NCI-H146 (cell line): ENCODE data around the gene C1orf21.

ENCODE experiments used
- DNase-seq: peaks from one replicate; lab custom pipeline; 2025; lab: John Stamatoyannopoulos, UW

The C1orf21 gene

DNA sequence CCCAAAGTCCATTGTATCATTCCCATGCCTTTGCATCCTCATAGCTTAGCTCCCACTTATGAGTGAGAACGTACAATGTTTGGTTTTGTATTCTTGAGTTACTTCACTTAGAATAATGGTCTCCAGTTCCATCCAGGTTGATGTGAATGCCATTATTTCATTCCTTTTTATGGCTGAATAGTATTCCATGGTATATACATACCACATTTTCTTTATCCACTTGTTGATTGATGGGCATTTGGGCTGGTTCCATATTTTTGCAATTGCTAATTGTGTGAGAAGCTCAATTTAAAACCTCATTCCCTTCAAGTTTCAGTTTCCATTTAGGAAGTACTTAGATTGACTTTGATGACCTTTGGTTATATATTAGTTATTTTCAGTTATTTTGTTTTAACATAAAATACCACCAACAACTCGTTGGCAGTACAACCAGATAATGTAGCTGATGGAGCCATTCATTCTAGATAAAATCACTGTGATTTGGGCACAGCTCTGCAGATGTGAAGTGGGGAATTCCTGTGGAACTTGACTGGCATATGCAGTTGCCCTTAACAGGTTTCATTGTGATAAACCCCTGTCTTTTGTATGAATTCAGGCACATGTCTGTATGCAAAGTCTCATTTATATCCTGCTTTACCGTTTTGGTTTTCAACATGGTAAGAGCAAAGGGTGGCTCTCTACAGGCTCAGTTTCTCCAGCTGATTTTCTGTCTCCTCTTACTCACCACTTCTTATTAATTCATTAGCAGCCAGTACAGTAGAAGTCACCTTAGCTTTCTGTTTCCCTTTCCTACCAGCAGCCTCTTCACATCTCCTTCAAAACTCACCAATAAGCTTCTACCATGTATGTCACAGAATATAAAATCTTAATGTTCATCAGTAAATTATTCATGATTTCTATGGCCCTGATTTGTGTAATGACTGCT, 170.9 kb downstream of the C1orf21 start:
- no peak for DNase-seq

DNA sequence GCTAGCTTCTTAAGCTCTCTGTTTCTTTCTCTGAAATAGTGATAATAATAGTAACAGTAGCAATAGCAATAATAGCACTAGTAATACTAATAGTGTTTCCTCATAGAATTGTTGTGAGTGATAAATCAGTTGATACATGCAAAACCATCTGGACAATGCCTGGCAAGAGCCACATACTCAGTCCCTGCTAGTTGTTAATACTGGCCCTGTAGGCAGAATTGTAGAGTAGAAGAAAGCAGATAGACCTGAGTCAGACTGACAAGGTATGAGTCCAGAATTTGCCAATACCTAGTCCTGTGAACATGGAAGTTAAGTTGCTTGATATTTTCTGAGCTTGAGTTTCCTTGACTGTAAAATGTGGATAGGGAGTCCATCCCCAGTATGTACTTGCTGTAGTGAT, 171.9 kb downstream of the C1orf21 start:
- DNase-seq = no peak

DNA sequence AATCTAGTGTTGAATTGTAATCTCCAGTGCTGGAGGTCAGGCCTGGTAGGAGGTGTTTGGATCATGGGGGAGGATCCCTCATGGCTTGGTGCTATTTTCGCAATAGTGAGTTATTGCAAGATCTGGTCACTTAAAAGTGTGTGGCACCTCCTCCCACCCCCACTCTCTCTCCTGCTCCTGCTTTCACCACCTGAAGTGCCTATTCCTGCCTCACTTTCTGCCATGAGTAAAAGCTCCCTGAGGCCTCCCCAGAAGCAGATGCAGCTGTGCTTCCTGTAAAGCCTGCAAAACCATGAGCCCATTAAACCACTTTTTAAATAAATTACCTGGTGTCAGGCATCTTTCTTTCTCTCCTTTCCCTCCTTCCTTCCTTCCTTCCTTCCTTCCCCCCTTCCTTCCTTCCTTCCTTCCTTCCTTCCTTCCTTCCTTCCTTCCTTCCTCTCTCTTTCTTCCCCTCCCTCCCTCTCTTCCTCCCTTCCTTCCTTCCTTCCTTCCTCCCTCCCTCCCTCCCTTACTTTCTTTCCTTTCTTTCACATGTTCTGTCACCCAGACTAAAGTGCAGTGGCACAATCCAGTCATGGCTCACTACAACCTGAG, 172.4 kb downstream of the C1orf21 start:
- no peak for DNase-seq

DNA sequence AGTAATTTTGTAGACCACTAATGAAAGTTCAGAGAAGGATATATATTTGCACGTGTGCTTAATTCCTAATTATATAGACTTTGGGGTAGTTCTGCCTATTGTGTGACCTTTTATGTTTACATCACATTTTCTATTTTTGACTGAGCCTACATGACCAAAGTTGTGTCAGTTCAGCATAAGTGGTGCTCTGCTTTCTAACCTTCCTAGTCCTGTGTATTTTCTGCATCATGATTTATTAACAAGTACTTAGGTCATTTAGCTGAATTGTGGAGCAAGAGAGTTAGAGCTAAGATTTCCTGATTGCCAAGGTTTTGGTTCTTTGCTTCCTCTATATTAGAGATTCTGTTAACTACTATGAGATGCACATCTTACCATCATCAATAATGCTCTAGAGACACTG, 176.0 kb downstream of the C1orf21 start:
- no peak for DNase-seq

DNA sequence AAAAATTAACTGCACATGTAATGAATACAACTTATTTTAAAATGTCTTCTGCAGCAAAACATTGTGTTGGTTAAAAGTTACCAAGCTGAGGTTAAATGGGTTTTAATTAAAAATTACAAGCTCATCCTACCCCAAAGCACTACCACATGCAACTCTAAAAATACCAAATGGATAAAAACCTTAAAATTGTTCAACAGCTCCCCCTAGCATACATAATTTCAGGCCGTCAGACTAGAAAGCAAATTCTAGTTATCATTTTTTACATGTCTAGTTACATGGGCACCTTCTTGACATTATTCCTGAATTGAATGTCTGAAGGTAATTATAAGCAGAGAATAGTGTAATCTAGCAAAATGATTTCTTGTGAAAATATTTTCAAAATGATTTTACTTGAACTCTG, 176.5 kb downstream of the C1orf21 start:
- peak; percentile 7 for DNase-seq

DNA sequence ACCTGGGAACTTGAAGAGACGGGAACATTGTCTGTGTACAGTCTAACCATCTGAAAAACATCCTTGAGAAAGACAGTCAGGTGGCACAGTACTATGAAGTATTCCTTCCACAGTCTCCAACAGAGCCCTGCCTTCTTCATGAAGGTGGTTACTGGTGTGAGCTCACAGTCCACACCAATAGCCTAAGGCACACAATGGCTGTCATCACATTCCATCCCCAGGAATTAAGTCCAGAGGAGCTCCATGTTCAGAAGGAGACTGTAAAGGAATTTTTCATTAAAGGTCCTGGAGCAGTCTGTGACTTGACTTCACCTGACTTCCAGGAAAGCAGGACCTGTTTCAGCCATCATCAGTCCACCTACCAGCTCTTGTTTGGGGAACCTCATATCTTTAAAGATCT, 180.2 kb downstream of the C1orf21 start:
- DNase-seq = no peak

DNA sequence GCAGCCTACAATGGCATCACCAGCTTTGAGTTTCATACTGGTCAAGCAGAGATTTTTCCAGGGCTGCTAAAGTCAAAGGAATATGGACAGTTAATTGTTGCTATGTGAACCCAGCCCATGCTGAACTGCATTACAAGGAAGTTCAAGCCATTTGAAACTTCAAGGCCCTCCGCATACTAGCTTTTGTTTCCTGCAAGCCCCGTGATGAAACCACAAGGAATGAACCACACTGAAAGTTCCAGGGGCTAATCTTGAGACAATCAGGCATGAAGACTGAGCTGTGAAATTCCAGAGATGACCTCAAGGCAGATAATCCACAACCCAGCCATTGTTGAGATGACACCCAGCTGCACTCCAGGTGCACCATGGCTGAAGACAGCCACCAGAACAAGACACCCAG, 180.8 kb downstream of the C1orf21 start:
- no peak for DNase-seq

DNA sequence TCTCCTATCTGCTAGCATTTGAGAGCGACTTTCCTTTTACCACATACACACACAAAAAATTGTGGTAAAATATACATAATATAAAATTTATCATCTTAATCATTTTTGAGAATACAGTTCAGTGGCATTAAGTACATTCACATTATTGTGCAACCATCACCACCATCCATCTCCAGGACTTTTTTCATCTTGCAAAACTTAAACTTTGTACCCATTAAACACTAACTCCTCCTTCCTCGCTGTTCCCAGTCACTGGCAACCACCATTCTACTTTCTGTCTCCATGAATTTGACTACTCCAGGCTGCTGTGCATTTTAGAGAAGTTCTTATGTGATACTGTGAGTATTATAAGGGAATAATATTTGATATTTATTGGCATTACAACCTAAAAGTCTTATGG, 181.3 kb downstream of the C1orf21 start:
- no peak for DNase-seq

DNA sequence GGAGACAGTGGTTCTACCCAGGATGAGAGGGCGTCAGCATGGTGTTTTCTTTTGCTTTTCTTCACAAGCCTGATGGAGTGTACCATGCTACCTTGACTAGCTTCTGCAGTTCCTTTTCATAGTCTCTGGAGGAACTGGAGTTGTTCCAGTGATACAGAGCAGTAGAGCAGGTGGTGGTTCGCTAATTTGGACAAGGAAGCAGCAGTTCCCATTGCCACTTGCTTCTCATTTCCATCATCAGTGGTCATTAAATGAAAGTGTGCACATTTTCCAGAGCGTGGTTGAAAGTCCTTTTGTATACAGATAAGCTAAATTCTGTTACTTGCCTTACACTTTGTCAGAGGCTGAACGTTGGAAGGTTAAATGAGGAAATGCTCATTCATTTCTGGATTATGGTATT, 182.3 kb downstream of the C1orf21 start:
- no peak for DNase-seq

DNA sequence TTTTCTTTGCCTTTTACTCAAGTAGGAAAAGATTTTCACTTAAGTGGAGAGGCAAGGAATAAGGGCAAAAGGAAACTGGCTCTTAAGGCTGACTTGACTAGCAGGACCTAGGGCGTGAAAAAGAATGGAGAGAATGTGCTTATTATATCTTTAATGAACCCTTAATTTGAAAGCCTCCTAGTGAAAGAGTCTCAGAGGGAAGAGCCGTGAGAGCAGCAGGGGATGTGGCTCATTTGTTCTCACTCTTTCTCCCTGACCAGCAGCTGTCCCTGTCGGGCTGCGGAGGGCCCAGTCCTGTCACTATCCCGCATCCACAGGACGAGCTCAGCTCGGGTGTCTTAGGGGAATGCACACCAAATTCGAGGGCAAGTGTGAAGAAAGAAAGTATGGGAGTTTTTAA, 187.8 kb downstream of the C1orf21 start:
- peak; percentile 54 for DNase-seq

DNA sequence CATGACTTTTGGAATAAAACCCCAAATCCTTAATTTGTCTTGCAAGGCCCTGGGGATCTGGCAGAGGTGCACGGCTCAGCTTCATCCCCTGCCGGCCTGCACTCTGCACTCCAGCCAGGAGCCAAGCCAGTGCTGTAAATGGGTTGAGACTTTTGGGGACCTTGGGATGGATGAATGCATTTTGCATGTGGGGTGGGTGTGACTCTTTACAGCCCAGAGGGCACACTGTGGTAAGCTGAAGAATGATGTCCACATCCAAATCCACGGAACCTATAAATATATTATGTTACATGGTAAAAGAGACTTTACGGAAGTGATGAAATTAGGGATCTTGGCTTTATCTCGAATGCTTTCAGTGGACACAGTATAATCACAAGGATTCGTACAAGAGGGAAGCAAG, 190.0 kb downstream of the C1orf21 start:
- DNase-seq = no peak

DNA sequence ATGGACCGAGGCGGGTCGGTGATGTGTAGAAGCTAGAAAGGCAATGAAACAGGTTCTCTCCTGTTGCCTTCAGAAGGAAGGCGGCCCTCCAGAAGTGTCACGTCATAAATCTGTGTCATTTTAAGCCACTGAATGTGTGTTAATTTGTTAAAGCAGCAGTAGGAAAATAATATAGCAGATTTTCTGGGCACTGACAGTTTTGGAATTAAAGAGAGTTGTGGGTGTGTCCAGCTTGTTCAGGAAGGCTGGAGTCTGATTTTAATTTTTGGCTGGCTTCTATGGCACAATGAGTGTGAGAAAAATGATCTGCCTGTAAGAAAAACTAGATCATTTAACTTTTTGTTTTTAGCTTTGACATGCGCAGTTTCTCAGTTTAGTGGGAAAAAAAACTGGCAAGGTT, 190.5 kb downstream of the C1orf21 start:
- no peak for DNase-seq

DNA sequence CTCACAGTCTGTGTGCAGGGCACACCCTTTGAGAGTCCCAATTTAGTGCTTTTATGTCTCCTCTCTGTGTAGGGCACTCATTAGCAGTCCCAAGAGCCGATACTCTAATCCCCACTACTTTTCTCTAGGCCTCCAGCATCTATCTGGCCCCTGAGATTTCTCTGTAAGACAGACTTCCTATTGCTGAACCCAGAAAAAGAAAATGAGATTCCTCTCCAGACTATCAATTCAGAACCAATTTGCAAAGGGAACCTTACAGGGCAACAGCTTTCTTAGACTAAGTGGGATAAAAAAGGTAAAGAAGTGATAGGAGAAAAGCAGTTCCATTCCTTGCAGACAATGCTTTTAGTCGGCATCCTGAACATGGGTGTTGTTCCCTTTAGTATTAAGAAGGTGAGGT, 195.6 kb downstream of the C1orf21 start:
- DNase-seq = no peak

DNA sequence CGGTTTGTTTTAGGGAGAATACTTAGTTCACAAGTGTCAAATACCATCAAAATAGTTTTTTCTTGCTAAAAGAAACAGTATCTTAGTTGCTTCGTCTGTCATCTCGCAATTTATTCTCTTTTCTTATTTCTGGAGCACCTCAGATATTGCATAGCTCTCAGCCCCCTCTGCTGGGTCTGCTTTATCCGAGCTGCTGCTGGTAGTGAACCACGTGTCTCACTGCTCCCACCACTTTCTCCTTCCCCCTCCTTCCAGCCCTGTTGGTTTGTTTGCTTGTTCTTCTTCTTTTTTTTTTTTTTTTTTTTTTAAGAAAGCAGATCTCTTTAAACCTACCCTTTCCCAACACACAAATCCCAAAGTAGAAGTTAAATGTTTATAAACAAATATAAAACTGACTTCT, 197.0 kb downstream of the C1orf21 start:
- no peak for DNase-seq

DNA sequence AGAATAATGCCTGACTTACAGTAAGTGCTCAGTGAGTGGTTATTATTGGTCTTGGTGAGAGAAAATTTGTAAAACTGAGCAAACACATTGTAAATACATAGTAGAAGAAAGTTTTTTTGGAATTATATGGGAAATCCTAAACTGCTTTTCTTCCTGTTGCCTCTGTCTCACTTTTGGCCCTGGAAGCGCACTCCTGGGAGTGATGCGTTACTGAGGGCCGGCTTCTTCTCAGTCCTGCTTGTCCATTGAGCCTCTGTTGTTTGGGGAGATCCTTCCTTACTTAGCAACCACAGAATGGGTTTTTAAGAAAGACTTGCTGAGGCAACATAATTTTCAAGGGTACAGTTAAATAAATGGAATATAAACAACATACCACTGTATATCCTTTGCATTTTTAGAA, 201.9 kb downstream of the C1orf21 start:
- no peak for DNase-seq

DNA sequence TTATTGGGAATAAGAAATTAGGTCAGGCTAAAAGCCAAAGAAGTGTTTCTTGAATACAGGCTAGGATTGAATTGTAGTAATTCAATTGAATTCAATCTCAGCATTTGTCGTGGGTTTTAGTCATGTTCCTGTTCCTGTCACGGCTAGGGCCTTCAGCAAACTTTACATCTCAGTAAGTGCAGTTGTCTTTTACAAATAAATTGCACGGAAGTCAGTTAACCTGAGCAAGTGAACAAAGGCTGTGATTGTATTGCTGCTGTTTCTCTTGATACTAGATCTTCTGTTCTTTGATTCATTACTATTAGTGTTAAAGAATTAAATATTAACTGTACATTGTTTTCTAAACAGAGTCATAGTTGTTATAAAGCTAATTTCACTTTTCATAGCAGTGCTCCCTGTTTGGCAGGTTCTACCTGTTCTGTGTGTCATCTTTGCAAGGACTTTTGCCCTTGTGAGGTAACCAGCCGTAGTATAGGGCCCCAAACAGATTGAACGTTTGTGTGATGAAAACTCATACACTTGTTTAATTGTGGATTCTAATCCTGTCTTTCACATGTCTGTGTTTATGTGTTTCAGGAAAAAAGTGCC, 203.4 kb downstream of the C1orf21 start:
- no peak for DNase-seq

DNA sequence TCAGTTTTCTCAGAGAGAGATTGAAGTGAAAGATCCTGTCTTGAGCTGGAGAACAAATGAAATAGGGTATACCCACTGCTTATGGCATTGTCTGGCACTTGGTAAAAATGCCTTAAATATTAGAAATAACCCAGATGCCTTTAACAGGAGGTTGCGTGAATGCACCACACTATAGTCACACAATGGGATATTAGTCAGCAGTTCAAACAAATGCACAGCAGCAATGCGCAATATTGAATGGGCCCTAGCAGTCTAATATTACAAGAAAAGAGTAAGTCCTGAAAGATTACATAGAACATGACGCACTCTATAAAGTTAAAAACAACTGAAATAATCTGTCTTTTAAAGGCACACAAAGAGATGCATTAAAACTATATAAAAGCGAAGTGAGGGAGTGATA, 206.8 kb downstream of the C1orf21 start:
- DNase-seq = no peak

DNA sequence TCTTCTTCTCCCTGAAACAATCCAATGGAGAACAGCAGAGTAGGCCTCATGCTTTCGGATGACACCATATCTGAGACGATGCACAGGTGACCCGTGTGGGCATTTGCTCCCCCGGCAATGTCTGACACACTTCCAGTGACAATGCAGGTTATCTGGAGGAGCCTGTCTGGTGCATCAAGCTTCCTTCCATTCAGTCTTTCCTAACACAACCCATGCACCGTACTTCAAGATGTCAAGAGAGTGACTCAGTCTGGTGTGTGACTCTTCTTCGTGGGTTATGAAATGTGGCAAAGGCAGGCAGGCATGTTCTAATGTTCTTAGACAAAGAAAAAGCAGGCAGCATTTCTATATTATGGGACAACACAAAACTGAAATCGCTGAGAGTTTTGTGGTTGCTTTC, 208.8 kb downstream of the C1orf21 start:
- DNase-seq = no peak

DNA sequence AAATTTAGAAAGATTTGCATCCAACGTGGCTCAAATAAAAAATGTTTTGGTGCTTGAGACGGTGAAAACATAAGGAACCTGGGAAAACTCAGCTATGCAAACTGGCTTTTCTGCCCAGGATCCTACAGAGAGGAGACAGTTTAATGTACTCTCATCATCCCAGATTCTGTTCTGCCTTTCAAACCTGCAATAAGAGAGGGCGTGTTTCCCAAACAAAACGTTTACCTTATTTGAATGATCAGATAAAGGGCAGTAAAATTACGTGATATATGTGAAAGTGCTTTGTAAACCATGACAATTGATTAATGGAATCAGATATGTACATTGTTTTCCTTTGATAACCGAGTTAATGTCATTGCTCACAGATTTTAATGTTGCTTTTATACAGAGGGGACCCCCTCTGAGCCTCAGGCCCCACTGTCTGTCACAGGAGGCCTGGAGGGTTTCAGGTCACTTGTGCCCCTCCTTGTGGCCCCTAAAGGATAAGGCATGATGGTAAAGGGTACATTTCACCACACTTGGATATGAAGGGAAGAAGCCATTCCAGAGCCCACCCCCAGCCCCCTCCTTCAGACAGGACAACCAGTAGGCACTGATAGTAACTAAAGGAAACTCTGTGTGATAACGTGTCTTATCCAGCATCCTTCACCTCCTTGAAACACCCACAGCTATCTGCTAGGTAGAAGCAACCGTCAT, 210.3 kb downstream of the C1orf21 start:
- peak; percentile 21 for DNase-seq

DNA sequence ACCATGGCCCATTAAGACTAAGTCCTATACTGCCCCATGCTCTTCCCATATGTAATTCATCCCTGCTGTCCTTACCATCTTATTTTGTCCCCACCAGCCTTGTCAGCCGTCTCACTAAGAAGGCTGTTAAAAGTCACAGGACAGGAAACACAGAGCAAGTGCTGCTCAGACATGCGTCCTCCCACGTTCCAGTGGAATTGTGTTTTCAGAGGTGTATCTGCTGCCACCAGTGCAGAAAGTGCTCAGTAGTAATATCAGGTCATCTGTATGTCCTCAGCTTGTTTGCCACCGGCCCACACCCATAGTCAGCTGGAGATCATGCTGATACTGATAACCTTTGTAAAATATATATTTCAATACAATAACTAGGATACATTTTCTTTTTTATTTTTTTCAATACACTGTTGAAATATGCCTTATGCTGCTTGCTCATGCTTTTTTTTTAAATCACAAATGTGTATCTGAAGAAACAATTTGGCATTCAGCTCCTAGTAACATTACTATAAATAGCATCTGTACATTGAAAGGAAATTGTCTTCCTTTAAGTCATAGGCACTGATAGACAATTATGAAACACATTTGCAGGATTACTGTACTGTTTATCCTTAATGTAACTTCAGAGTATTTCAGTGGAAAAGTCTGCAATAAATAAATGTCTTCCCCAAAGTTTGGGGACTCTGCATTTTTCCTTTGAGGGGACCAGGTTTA, 211.0 kb downstream of the C1orf21 start:
- DNase-seq = no peak

DNA sequence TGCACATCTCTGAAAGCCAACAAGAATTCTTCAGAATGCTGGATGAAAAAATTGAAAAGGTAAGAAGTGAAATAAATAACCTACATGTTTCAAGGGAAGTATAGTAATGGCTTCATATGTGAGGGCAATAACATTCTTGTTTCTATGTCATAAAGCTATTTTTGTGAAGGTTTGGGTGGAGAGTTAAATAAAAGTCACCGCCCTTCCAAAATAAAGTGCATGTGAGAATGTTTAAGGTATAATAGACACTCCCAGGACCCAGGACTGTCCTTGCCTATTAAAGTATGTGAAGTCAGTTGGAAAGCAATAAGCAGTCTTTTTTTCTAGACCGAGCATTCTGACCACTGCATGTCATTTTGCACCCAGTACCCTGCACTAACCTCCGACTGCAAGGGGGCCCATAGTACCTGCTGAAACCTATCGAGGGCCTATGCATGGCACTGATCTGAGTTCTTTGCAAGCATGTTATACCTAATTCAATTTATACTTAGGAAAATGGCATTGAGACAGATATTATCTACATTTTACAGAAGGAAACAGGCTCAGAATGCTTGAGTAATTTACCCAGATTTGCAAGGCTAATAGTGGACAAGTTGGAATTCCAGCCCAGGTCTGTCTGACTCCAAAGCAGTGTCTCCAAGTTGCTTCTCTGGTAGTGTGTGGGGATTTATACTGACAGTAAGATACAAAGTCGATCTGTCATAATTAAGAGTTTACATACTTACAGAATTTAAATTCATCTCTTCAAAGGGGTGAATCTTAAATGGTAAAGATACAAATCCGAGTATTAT, 211.8 kb downstream of the C1orf21 start:
- no peak for DNase-seq
